IPS-20b (cell line): ENCODE data around the gene GPR3.

Experiments
- H3K27ac ChIP-seq: one replicate; pipeline ENCODE4 v1.5.1; 2013; ENCODE audit warnings: low read length
- H3K27me3 ChIP-seq: 2 replicates; pipeline ENCODE4 v1.6.1; 2013; ENCODE audit warnings: mild to moderate bottlenecking, low read length, inconsistent platforms; ENCODE audit not compliant: insufficient read depth
- H3K36me3 ChIP-seq: 2 replicates; pipeline ENCODE4 v1.6.1; 2013; ENCODE audit warnings: low read depth, mild to moderate bottlenecking, inconsistent platforms, low read length, moderate library complexity; ENCODE audit not compliant: insufficient read depth
- H3K4me1 ChIP-seq: 2 replicates; pipeline ENCODE4 v1.6.1; 2013; ENCODE audit warnings: mild to moderate bottlenecking, control low read depth, inconsistent platforms, low read length, moderate library complexity; ENCODE audit not compliant: insufficient read depth
- H3K4me3 ChIP-seq: 2 replicates; pipeline ENCODE4 v1.5.1; 2013; ENCODE audit warnings: mild to moderate bottlenecking, low read length, inconsistent platforms
- H3K9ac ChIP-seq: 2 replicates; pipeline ENCODE4 v1.6.1; 2013; ENCODE audit warnings: low read depth, mild to moderate bottlenecking, inconsistent platforms, low read length, moderate library complexity
- H3K9me3 ChIP-seq: 2 replicates; pipeline ENCODE4 v1.6.1; 2013; ENCODE audit warnings: mild to moderate bottlenecking, low read depth, low read length, inconsistent platforms; ENCODE audit not compliant: insufficient read depth

The GPR3 gene

GRCh38 chr1:27388337-27389005 is 4.0 kb upstream of the GPR3 start:
- Histone ChIP-seq H3K4me1 (peaks cover 2% of the 10 kb centered on the region; the same call in 1 of the 2 replicates), H3K27ac (no peak overlapping the region), H3K36me3 (no peaks in the 10 kb centered on the region), H3K9me3 (no peaks in the 10 kb centered on the region), H3K4me3 (no peak overlapping the region), H3K9ac (no peak overlapping the region), H3K27me3 (no peaks in the 10 kb centered on the region)

GRCh38 chr1:27391511-27392095 is 819 bp upstream of the GPR3 start:
- H3K4me3 ChIP-seq = peak overlapping the region; percentile 57; the same call in 1 of the 2 replicates
- peaks cover 2% of the 10 kb centered on the region; the same call in 1 of the 2 replicates for H3K4me1 ChIP-seq
- no peak overlapping the region for H3K27ac ChIP-seq
- no peak overlapping the region; the same call in 1 of the 2 replicates for H3K9ac ChIP-seq
- no peaks in the 10 kb centered on the region for H3K9me3 ChIP-seq
- no peaks in the 10 kb centered on the region for H3K36me3 ChIP-seq
- H3K27me3 ChIP-seq = no peaks in the 10 kb centered on the region

GRCh38 chr1:27392778-27393635 is 585 bp downstream of the GPR3 start:
- H3K4me3 ChIP-seq = peak overlapping the region; percentile 91
- peaks cover 5% of the 10 kb centered on the region; the same call in 1 of the 2 replicates for H3K4me1 ChIP-seq

GRCh38 chr1:27393641-27394281 is 1.3 kb downstream of the GPR3 start:
- peak overlapping the region; percentile 91; the same call in 1 of the 2 replicates for H3K4me3 ChIP-seq
- H3K9me3 ChIP-seq = no peaks in the 10 kb centered on the region
- peak overlapping the region; percentile 89; the same call in 1 of the 2 replicates for H3K9ac ChIP-seq
- H3K36me3 ChIP-seq = no peaks in the 10 kb centered on the region
- no peaks in the 10 kb centered on the region for H3K27me3 ChIP-seq
- H3K4me1 ChIP-seq = peaks cover 7% of the 10 kb centered on the region; the same call in 1 of the 2 replicates
- H3K27ac ChIP-seq = no peak overlapping the region

More at GRCh38 chr1:27392778-27393635, 585 bp downstream of the GPR3 start:
- Histone ChIP-seq H3K9me3 (no peaks in the 10 kb centered on the region), H3K36me3 (no peaks in the 10 kb centered on the region), H3K9ac (peak overlapping the region; percentile 89; the same call in 1 of the 2 replicates), H3K27ac (no peak overlapping the region), H3K27me3 (no peaks in the 10 kb centered on the region)

- H3K4me1 ChIP-seq = peaks cover 11% of the 10 kb centered on the region; the same call in 1 of the 2 replicates
- no peak overlapping the region for H3K4me3 ChIP-seq
- H3K9ac ChIP-seq = no peak overlapping the region
- no peaks in the 10 kb centered on the region for H3K27me3 ChIP-seq
- H3K36me3 ChIP-seq = no peaks in the 10 kb centered on the region
- no peaks in the 10 kb centered on the region for H3K9me3 ChIP-seq
- H3K27ac ChIP-seq = no peak overlapping the region
These were observed 1.8 kb downstream of the GPR3 start for GRCh38 chr1:27394282-27394658.

GRCh38 chr1:27394925-27395324 is 2.5 kb downstream of the GPR3 start:
- H3K4me1 ChIP-seq = peaks cover 11% of the 10 kb centered on the region; the same call in 1 of the 2 replicates
- no peak overlapping the region for H3K27ac ChIP-seq
- no peaks in the 10 kb centered on the region for H3K27me3 ChIP-seq
- H3K4me3 ChIP-seq = no peak overlapping the region
- no peaks in the 10 kb centered on the region for H3K9me3 ChIP-seq
- no peak overlapping the region for H3K9ac ChIP-seq
- no peaks in the 10 kb centered on the region for H3K36me3 ChIP-seq

GRCh38 chr1:27395441-27396195 is 3.2 kb downstream of the GPR3 start:
- Histone ChIP-seq H3K9ac (no peak overlapping the region), H3K27ac (no peak overlapping the region), H3K9me3 (no peaks in the 10 kb centered on the region), H3K36me3 (no peaks in the 10 kb centered on the region), H3K4me3 (no peak overlapping the region), H3K27me3 (no peaks in the 10 kb centered on the region), H3K4me1 (peaks cover 11% of the 10 kb centered on the region; the same call in 1 of the 2 replicates)

- H3K9ac ChIP-seq = no peak overlapping the region
- no peak overlapping the region for H3K4me3 ChIP-seq
- peaks cover 9% of the 10 kb centered on the region; the same call in 1 of the 2 replicates for H3K4me1 ChIP-seq
- no peaks in the 10 kb centered on the region for H3K9me3 ChIP-seq
- no peaks in the 10 kb centered on the region for H3K36me3 ChIP-seq
- H3K27ac ChIP-seq = no peak overlapping the region
- H3K27me3 ChIP-seq = no peaks in the 10 kb centered on the region
These were observed 4.7 kb downstream of the GPR3 start for GRCh38 chr1:27397110-27397509.

GRCh38 chr1:27397749-27398148 is 5.3 kb downstream of the GPR3 start:
- H3K4me1 ChIP-seq = peaks cover 12% of the 10 kb centered on the region; the same call in 1 of the 2 replicates
- no peaks in the 10 kb centered on the region for H3K36me3 ChIP-seq
- no peaks in the 10 kb centered on the region for H3K9me3 ChIP-seq
- H3K27me3 ChIP-seq = no peaks in the 10 kb centered on the region
- H3K4me3 ChIP-seq = no peak overlapping the region
- no peak overlapping the region for H3K27ac ChIP-seq
- no peak overlapping the region for H3K9ac ChIP-seq

GRCh38 chr1:27398405-27399149 is 6.2 kb downstream of the GPR3 start:
- H3K4me1 ChIP-seq = peaks cover 15% of the 10 kb centered on the region; the same call in 1 of the 2 replicates
- no peaks in the 10 kb centered on the region for H3K27me3 ChIP-seq
- H3K27ac ChIP-seq = no peak overlapping the region
- H3K4me3 ChIP-seq = no peak overlapping the region
- H3K9me3 ChIP-seq = no peaks in the 10 kb centered on the region
- no peaks in the 10 kb centered on the region for H3K36me3 ChIP-seq
- no peak overlapping the region; the same call in 1 of the 2 replicates for H3K9ac ChIP-seq
